Gastroesophageal sphincter (tissue), 3 donors: ENCODE measurements around the gene KLHL20.

Source experiments
- CTCF ChIP-seq, 4 experiments: fragments of 200-600 bp in 2 of 4; fragments of 450-650 bp in 2 of 4; sonication (generic) in 1 of 4; IDR thresholded peaks; one replicate each; pipeline ENCODE4 v1.5.1; 2017 to 2019; ENCODE audit warnings: antibody characterized with exemption in 4 of 4, mild to moderate bottlenecking in 2 of 4, moderate library complexity in 2 of 4
- POLR2A ChIP-seq, 2 donors: fragments of 450-650 bp; IDR thresholded peaks; one replicate each; pipeline ENCODE4 v1.6.1; 2017; ENCODE audit warnings: antibody characterized with exemption in 2 of 2, mild to moderate bottlenecking in 2 of 2, moderate library complexity in 1 of 2
- POLR2AphosphoS5 ChIP-seq: sonication (generic); formaldehyde crosslinking; IDR thresholded peaks from one replicate; pipeline ENCODE4 v1.6.1; 2017; ENCODE audit warnings: antibody characterized with exemption

GRCh38 chr1:173821680-173822079, 106.9 kb downstream of the KLHL20 start:
- TF ChIP-seq CTCF (IDR thresholded peaks at IDR 0.05) (no peak), POLR2AphosphoS5 (no peak), POLR2A (IDR thresholded peaks at IDR 0.05) (no peak)
